Omental fat pad (tissue), 4 donors: ENCODE results near the gene PRSS22. TPM values are rescaled to one million over a fixed set of nuclear protein-coding genes. Genes with fewer than 3 reads are reported as not detected.

Experiments
- ATAC-seq: fragments of 150-250 bp; one replicate; pipeline ENCODE4 v1.9.1; 2016; ENCODE audit warnings: mild to moderate bottlenecking, moderate library complexity; ENCODE audit not compliant: low FRiP score
- DNase-seq: peaks from one replicate; pipeline ENCODE4 v3.0.0-alpha.2; 2019; ENCODE audit warnings: low spot score
- CTCF ChIP-seq, 3 donors: fragments of 450-650 bp; IDR thresholded peaks; one replicate each; pipeline ENCODE4 v1.5.1; 2016 to 2017; ENCODE audit warnings: antibody characterized with exemption in 3 of 3, mild to moderate bottlenecking in 3 of 3, moderate library complexity in 2 of 3
- total RNA-seq, 4 donors: library from RNA; depleted of rRNA; stranded (reverse); fragments of >200 nt; gene quantifications; one replicate each; pipeline ENCODE4 v1.1.0, GENCODE V29; 2016

The PRSS22 gene
- total RNA-seq, 4 donors from 2014 or later: not detected

- ATAC-seq (no peak), DNase-seq (no peak)
- TF ChIP-seq CTCF (IDR thresholded peaks at IDR 0.05): no peak
Observed at GRCh38 chr16:2895813-2896212, 37.8 kb upstream of the PRSS22 start.

- ATAC-seq: no peak
- no peak for DNase-seq
- no peak for TF ChIP-seq CTCF (IDR thresholded peaks at IDR 0.05)
Observed at GRCh38 chr16:2894231-2894630, 36.3 kb upstream of the PRSS22 start.

GRCh38 chr16:2884041-2884451 is 26.1 kb upstream of the PRSS22 start:
- ATAC-seq: no peak
- DNase-seq: no peak

GRCh38 chr16:2883458-2883908 is 25.5 kb upstream of the PRSS22 start:
- ATAC-seq: peak; percentile 17
- no peak for TF ChIP-seq CTCF (IDR thresholded peaks at IDR 0.05)
- no peak for DNase-seq

More at GRCh38 chr16:2884041-2884451, 26.1 kb upstream of the PRSS22 start:
- no peak for TF ChIP-seq CTCF (IDR thresholded peaks at IDR 0.05)

GRCh38 chr16:2882650-2883457 is 24.9 kb upstream of the PRSS22 start, which contains the start of gene FLYWCH2:
TSS of gene FLYWCH2 (plus strand) at chr16:2883215. CDS start at chr16:2896450, 13,235 bp downstream.
- TF ChIP-seq CTCF (IDR thresholded peaks at IDR 0.05): no peak
- ATAC-seq (peak; percentile 99), DNase-seq (peak; percentile 99)

GRCh38 chr16:2881783-2882649 is 24.0 kb upstream of the PRSS22 start:
- DNase-seq (no peak), ATAC-seq (peak; percentile 10)

More at GRCh38 chr16:2881783-2882649, 24.0 kb upstream of the PRSS22 start:
- TF ChIP-seq CTCF (IDR thresholded peaks at IDR 0.05): no peak
